Measurements from ENCODE around the gene SORCS1.
"Not testable (repeated sequence)": the region's sequence is repeated elsewhere in the genome, so short reads cannot be mapped to it uniquely, and the experiment has no call there.

The SORCS1 gene

DNA sequence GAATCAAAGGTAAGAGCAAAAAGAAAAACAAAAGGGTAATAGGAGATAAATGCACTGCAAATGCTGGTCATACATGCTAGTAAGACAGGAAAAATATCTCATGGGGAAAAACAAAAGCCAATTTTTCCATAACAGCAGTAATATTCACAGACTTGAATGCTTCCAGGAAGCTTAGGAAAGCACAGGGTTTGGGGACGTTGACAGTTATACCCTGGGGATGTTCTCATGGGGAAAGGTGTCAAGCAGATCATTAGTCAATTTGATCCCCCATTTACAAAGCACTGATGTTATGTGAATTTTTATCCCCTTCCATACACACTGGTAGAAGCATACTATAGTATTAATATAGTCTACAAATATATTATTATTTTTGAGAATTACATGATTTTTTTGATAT, 232.7 kb downstream of the SORCS1 start:
- Mint-ChIP-seq H3K27me3 (no peaks in the 10 kb centered on the region), H3K27ac (no peak overlapping the region), H3K4me3 (no peak overlapping the region), H3K36me3 (ENCODE audit: low read depth) (no peaks in the 10 kb centered on the region), H3K9me3 (no peaks in the 10 kb centered on the region), H3K4me1 (ENCODE audit: low read depth) (no peaks in the 10 kb centered on the region)

DNA sequence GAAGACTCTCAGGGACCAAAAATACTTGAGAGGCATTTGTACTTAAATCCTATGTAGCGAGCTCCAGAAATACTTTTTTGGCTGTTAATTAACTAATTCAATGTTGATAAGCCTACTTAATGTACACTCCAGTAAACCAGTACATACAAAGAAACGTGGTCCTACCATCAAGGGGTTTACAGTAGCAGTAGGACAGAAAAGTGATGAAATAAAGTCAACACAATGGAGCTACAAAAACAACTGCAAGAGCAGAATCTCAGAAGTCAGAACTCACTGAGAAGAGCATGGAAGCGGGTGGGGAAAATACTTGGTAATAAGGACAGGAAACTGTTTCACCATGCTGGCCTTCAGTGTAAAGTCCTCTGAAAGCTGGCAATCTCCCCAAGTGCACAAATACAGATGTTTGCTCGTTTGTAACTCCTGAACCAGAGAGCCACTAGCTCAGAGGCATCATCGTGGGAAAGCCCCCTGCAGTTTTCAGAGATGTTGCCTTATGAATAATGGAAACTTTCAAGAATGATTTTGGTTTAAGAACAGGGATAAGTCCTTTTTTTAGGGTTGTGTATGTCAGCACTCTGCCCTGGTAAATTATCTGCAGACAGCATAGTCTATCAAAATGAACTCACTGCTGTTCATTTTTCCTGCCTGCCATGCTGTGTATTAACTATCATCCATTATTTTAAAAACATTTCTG, 233.2 kb downstream of the SORCS1 start:
- Mint-ChIP-seq H3K36me3 (ENCODE audit: low read depth) (no peaks in the 10 kb centered on the region), H3K4me3 (no peak overlapping the region), H3K4me1 (ENCODE audit: low read depth) (no peaks in the 10 kb centered on the region), H3K27ac (no peak overlapping the region), H3K27me3 (no peaks in the 10 kb centered on the region), H3K9me3 (no peaks in the 10 kb centered on the region)

DNA sequence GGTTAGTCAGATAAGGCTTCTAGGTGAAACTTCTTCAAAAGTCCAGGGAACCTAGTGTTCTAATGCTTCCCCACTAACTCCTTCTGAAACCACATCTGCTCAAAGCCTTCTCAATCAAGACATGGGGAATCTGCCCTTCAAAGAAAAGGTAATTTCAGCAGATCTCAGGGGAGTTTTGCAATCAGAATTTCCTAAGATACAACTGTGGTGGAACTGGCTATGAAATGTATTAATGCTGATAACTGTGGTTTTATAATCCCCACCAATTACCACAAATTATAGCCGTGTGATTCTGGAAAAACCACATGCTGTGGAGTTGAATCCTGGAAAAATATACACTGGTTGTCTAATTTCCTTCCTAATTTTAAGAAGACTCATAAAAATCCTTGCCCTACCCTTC, 233.8 kb downstream of the SORCS1 start:
- Mint-ChIP-seq H3K36me3 (ENCODE audit: low read depth) (no peaks in the 10 kb centered on the region), H3K9me3 (no peaks in the 10 kb centered on the region), H3K27me3 (no peaks in the 10 kb centered on the region), H3K4me3 (no peak overlapping the region), H3K27ac (no peak overlapping the region), H3K4me1 (ENCODE audit: low read depth) (no peaks in the 10 kb centered on the region)

DNA sequence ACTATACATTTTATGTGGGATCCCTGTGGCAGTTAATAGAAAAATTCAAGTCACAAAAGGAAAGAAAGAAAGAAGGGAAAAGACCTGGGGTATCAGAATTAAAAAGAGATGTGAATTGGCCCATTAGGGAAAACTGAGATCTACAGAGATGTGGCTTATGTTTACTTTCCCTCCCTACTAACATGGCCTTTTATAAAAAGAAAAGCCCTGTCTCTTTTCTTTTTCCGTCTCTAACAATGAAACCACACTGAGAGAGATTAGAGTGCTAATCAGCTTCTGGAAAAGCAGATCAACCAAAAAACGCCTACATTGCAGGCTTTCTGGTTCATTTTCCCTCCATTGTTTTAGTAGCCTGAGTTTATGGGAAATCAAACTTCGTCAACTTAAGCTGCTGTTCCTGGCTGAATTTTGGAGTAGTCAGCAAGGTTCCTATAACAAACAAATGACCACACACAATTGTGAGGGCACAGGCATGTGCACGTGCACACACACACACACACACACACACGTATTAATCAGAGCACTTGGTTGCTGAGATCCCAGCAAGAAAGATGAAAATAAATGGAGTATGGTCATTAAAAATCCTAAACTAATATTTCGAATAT, 235.1 kb downstream of the SORCS1 start:
- no peaks in the 10 kb centered on the region for H3K9me3 Mint-ChIP-seq
- no peaks in the 10 kb centered on the region for H3K27me3 Mint-ChIP-seq
- H3K27ac Mint-ChIP-seq = no peak overlapping the region
- no peak overlapping the region for H3K4me3 Mint-ChIP-seq
- no peaks in the 10 kb centered on the region for H3K4me1 Mint-ChIP-seq (ENCODE audit: low read depth)
- no peaks in the 10 kb centered on the region for H3K36me3 Mint-ChIP-seq (ENCODE audit: low read depth)

DNA sequence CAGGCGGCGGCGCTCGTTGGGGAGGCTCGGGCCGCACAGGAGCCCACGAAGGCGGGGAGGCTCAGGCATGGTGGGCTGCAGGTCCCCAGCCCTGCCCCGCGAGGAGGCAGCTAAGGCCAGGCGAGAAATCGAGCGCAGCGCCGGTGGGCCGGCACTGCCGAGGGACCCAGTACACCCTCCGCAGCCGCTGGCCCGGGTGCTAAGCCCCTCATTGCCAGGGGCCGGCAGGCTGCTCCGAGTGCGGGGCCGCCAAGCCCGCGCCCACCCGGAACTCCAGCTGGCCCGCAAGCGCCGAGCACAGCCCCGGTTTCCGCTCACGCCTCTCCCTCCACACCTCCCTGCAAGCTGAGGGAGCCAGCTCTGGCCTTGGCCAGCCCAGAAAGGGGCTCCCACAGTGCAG, 236.4 kb downstream of the SORCS1 start:
- not testable (repeated sequence) for H3K9me3 Mint-ChIP-seq; H3K36me3 Mint-ChIP-seq (ENCODE audit: low read depth); H3K27ac Mint-ChIP-seq; H3K27me3 Mint-ChIP-seq; H3K4me1 Mint-ChIP-seq (ENCODE audit: low read depth); H3K4me3 Mint-ChIP-seq

DNA sequence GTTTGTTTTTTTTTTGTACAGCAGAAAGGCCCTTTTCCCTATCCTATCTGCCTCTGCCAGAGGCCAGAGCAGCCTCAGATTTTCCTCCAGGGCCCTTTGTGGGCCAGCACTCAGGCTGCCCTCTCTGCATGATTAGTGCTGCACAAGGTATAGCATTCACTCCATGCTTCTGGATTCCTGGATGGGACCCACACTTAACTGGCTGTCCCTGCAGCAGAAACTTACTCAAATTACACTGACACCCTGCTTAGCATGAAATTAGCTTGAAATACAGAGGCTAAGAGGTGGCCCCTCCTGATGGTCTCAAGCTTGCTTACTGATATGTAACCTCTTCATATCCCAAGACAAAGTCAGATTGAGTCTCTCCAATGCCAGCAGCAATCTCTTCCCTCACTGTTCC, 239.3 kb downstream of the SORCS1 start:
- no peak overlapping the region for H3K4me3 Mint-ChIP-seq
- no peaks in the 10 kb centered on the region for H3K9me3 Mint-ChIP-seq
- H3K36me3 Mint-ChIP-seq (ENCODE audit: low read depth) = no peaks in the 10 kb centered on the region
- H3K4me1 Mint-ChIP-seq (ENCODE audit: low read depth) = no peaks in the 10 kb centered on the region
- H3K27ac Mint-ChIP-seq = no peak overlapping the region
- H3K27me3 Mint-ChIP-seq = no peaks in the 10 kb centered on the region

DNA sequence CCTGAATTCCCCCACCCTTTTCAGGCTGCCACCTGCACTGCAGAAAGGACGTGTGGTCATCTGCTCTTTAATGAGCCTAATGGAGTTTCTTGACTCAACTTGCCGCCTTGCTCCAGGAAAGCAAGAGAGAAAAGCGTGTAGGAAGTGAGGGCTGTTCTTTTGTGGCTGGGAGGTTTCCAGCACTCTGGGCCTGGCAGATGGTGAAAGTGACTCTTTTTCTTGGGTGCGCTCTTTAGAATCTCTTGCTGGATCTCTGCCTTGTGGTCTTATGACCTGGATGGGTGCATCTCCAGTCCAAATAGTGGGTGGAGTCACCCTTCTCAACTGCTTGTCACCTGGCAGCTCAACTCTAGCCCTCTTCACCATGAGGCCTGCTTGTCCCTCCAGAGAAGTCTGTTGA, 244.0 kb downstream of the SORCS1 start:
- no peak overlapping the region for H3K4me3 Mint-ChIP-seq
- no peaks in the 10 kb centered on the region for H3K9me3 Mint-ChIP-seq
- H3K4me1 Mint-ChIP-seq (ENCODE audit: low read depth) = no peaks in the 10 kb centered on the region
- no peaks in the 10 kb centered on the region for H3K36me3 Mint-ChIP-seq (ENCODE audit: low read depth)
- no peaks in the 10 kb centered on the region for H3K27me3 Mint-ChIP-seq
- H3K27ac Mint-ChIP-seq = no peak overlapping the region

DNA sequence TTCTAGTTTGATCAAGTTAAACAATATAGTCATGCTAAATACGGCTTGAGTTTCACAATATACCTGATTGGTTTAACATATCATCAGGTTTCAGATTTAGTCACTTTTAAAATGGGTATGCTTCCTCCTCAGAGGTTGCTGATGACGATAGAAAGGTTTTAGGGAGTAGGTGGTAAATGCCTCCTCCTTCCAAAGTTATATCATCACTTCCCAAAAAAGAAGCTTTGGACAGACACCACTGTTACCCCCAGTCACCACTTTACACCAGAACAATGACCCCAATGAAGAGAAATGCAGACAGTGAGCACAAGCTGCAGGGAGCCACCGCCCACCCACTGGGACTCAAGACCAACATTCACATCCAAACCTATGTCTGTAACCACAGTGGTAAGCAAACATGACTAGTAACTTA, 244.6 kb downstream of the SORCS1 start:
- no peaks in the 10 kb centered on the region for H3K27me3 Mint-ChIP-seq

DNA sequence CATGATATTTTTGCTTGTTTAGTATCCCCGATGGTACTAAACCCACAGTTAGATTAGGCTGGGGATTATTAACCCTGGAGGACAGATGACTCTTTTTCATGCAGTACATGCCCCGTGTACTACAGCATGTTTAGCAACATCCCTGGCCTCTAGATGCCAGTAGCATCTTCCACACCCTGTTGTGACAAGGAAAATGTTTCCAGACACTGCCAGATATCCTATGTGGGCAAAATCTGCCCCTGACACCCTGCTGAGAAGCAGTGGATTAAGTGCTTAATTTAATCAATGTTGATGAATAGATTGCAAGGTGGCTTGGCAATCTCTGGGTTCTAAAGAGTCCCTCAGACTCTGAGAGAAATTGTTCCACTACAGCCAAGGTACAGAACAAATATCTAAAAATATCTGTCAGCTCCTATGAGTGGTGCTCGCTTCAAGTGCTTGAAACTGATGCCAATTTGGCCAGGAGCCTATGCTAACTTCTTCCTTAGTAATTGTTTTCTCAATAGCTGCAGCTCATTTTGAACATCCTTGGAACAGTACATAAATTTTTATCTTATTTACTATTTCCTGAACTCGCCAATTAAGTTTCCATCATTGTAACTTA, 247.0 kb downstream of the SORCS1 start:
- no peaks in the 10 kb centered on the region for H3K4me1 Mint-ChIP-seq (ENCODE audit: low read depth)
- no peaks in the 10 kb centered on the region for H3K36me3 Mint-ChIP-seq (ENCODE audit: low read depth)
- no peak overlapping the region for H3K4me3 Mint-ChIP-seq
- H3K9me3 Mint-ChIP-seq = no peaks in the 10 kb centered on the region
- no peaks in the 10 kb centered on the region for H3K27me3 Mint-ChIP-seq
- H3K27ac Mint-ChIP-seq = no peak overlapping the region

More for the DNA sequence above, 244.6 kb downstream of the SORCS1 start:
- no peaks in the 10 kb centered on the region for H3K4me1 Mint-ChIP-seq (ENCODE audit: low read depth)
- H3K27ac Mint-ChIP-seq = no peak overlapping the region
- H3K4me3 Mint-ChIP-seq = no peak overlapping the region
- no peaks in the 10 kb centered on the region for H3K36me3 Mint-ChIP-seq (ENCODE audit: low read depth)
- no peaks in the 10 kb centered on the region for H3K9me3 Mint-ChIP-seq

DNA sequence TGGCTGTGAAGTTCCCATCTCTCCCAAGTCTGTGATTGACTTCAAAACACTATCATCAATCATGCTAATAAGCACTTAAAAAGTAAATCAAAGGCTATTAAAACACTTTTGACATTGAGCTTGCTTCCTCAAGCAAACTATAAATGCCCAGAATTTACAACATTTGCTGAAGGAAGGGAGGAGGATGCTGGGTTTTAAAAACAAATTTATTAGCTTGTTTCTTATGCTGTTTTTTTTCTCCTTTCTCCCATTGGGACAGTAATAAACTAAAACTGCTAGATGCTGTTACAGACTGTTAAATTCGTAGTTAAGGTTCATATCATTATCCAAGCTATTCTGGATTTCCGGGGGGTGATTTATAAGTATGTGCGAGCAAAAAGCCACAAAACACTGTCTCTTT, 250.5 kb downstream of the SORCS1 start:
- Mint-ChIP-seq H3K9me3 (no peaks in the 10 kb centered on the region), H3K4me1 (ENCODE audit: low read depth) (no peaks in the 10 kb centered on the region), H3K4me3 (no peak overlapping the region), H3K36me3 (ENCODE audit: low read depth) (no peaks in the 10 kb centered on the region), H3K27me3 (no peaks in the 10 kb centered on the region), H3K27ac (no peak overlapping the region)

DNA sequence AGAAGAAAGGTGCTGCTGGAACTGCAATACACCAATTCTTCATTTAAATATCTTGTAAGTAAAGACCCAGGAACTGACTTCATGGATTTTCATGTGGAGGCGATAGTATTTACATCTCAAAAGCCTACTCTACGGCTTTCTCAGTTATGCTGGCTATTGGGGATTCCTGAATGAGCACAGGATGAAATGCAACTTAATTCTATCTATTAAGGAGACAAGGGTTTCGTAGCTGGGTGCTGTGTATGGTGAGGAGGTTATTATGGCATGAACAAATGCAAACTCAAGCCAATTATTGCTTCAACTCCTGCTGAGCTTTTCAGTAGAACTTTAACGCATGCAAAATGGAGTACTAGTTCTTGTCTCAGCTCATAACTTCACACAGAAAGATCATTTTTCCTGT, 251.2 kb downstream of the SORCS1 start:
- Mint-ChIP-seq H3K9me3 (no peaks in the 10 kb centered on the region), H3K36me3 (ENCODE audit: low read depth) (no peaks in the 10 kb centered on the region), H3K4me1 (ENCODE audit: low read depth) (no peaks in the 10 kb centered on the region), H3K4me3 (no peak overlapping the region), H3K27me3 (no peaks in the 10 kb centered on the region), H3K27ac (no peak overlapping the region)

DNA sequence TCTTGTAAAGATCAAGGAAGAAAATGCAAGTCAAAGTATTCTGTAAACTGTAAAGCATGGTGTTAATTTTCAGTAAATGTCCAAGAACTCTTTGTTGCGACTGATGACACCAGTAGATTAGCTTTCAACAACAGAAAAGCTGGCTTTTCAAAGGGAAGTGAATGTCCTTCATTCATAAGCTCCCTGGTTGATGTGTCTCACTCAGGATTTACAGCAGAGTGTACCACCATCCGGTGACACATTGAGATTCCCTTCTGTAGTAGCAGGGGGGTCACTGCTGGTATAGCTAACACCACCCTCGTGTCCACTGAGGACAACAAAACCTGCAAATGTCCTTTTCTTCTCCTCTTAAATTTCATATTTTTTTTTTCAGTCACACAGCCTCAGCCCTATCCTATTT, 253.4 kb downstream of the SORCS1 start:
- no peak overlapping the region for H3K4me3 Mint-ChIP-seq
- H3K36me3 Mint-ChIP-seq (ENCODE audit: low read depth) = no peaks in the 10 kb centered on the region
- H3K4me1 Mint-ChIP-seq (ENCODE audit: low read depth) = no peaks in the 10 kb centered on the region
- H3K27me3 Mint-ChIP-seq = no peaks in the 10 kb centered on the region
- no peak overlapping the region for H3K27ac Mint-ChIP-seq
- no peaks in the 10 kb centered on the region for H3K9me3 Mint-ChIP-seq

DNA sequence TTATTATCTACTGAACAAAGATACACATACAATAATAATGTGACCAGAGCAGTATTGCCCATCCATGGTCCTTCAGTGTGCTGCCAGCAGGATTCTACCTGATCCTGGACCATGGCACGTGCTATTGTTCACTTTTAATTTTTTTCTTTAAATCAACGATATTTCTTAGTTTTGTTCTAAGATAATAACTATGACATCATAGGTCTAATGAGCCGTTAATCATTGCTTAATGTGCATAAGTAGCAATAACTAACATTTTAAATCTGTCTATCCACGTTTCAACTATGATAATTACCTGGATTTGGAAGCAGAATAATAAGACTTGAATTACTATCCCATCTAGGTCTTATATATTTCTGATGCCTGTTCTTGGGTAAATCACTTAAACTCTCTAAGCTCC, 253.8 kb downstream of the SORCS1 start:
- Mint-ChIP-seq H3K4me1 (ENCODE audit: low read depth) (no peaks in the 10 kb centered on the region), H3K36me3 (ENCODE audit: low read depth) (no peaks in the 10 kb centered on the region), H3K27ac (no peak overlapping the region), H3K9me3 (no peaks in the 10 kb centered on the region), H3K4me3 (no peak overlapping the region), H3K27me3 (no peaks in the 10 kb centered on the region)

DNA sequence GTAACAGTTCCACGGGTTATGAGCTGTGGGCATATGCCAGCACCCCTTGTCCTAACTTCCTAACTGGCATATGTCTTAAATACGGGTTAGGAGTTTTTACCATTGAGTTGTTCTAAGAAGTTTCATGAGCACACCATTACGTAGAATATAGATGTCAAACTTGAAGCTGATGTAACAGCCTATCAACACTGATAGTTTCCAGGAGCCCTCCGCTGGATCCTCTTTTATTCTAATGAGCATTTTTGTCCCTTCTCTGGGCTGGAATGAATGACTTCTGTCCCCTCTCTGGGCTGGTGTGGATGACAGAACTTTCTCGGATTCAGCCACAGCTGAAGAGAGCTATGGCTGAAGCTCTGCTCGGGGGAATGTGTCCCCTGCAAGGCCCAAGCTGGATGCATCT, 256.3 kb downstream of the SORCS1 start:
- Mint-ChIP-seq H3K4me1 (ENCODE audit: low read depth) (no peaks in the 10 kb centered on the region), H3K4me3 (no peak overlapping the region), H3K9me3 (no peaks in the 10 kb centered on the region), H3K36me3 (ENCODE audit: low read depth) (no peaks in the 10 kb centered on the region), H3K27me3 (no peaks in the 10 kb centered on the region), H3K27ac (no peak overlapping the region)

DNA sequence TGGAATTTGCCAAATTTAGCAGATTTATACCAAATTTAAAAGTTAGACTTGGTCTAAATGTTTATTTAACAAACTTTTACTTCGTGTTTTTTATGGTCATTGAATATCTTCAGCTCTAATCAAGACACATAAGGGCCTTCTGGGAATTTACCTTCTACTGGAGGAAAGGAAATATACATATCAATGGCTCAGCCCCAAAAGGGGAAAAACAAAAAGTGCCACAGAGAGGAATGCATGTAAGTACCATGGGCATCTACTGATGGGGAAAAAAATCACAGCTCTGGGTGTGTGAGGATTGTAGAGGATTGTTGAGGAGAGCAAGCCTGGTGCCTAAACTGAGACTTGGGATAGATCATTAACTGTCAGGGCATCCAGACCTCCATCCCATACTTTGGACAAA, 260.3 kb downstream of the SORCS1 start:
- H3K27me3 Mint-ChIP-seq = no peaks in the 10 kb centered on the region
- H3K9me3 Mint-ChIP-seq = no peaks in the 10 kb centered on the region
- no peaks in the 10 kb centered on the region for H3K4me1 Mint-ChIP-seq (ENCODE audit: low read depth)
- H3K36me3 Mint-ChIP-seq (ENCODE audit: low read depth) = no peaks in the 10 kb centered on the region
- H3K27ac Mint-ChIP-seq = no peak overlapping the region
- no peak overlapping the region for H3K4me3 Mint-ChIP-seq

DNA sequence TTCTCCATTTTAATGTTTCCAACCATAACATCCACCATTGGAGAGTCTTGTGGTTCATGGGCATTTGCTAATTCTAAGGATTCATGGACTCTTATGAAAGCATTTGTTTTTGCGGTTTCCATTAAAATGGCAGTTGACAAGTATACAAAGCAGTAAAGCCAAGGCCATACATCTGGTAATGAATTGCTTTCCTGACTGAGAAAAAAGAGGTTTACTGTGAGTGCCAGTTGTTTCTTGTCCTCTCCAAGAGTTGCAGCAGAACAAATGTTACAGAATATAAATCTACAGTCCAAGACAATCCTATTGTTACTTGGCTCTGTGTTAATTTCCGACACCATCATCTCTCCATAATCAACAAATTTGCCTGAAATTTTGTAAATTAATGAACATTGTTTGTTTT, 261.3 kb downstream of the SORCS1 start:
- no peaks in the 10 kb centered on the region for H3K27me3 Mint-ChIP-seq
- H3K4me1 Mint-ChIP-seq (ENCODE audit: low read depth) = no peaks in the 10 kb centered on the region

More for the DNA sequence above, 261.3 kb downstream of the SORCS1 start:
- H3K4me3 Mint-ChIP-seq = no peak overlapping the region
- no peaks in the 10 kb centered on the region for H3K9me3 Mint-ChIP-seq
- H3K27ac Mint-ChIP-seq = no peak overlapping the region
- H3K36me3 Mint-ChIP-seq (ENCODE audit: low read depth) = no peaks in the 10 kb centered on the region
